A549 (cell line): ENCODE data around the gene HSPB1. TPM values are rescaled to one million over a fixed set of nuclear protein-coding genes. Genes with fewer than 3 reads are reported as not detected.
"Not testable (repeated sequence)": the region's sequence is repeated elsewhere in the genome, so short reads cannot be mapped to it uniquely, and the experiment has no call there.

Experiments used
- ATAC-seq, 2 experiments: fragments of 200-7000 bp in 1 of 2; fragments of >200 bp in 1 of 2; cut with Nextera tagmentation in 1 of 2; cut with Tn5 transposase in 1 of 2; 3 replicates each; pipeline versions ENCODE4 v1.8.0 to v1.9.1; 2018 to 2020; ENCODE audit warnings: mild to moderate bottlenecking in 1 of 2, moderate library complexity in 1 of 2
- CTCF ChIA-PET: fragments of 300-600 bp; sonication (Branson Sonifier 250); formaldehyde crosslinking; extraction: SDS; loops from one replicate; lab custom pipeline; 2021; ENCODE audit warnings: antibody characterized with exemption, inconsistent platforms; lab: Yijun Ruan, JAX
- POLR2A ChIA-PET: fragments of 350-600 bp; formaldehyde crosslinking; extraction: SDS; loops from one replicate; lab custom pipeline; 2021; ENCODE audit warnings: antibody characterized with exemption, inconsistent platforms; lab: Yijun Ruan, JAX
- DNase-seq, 2 experiments: peaks; one replicate each; pipeline versions ENCODE4 v3.0.0 to v3.0.0-alpha.2; 2011 to 2016; ENCODE audit warnings: low read depth in 1 of 2, low spot score in 1 of 2
- FAIRE-seq: peaks from 2 replicates; lab custom pipeline; 2011; peaks lifted over from hg19 to GRCh38; lab: Jason Lieb, UNC
- H3K27ac ChIP-seq, 2 experiments: fragments of >200 bp; sonication (Bioruptor Twin); formaldehyde crosslinking; 3 replicates each; pipeline ENCODE4 v1.5.1; 2016 to 2017
- H3K4me1 ChIP-seq: fragments of >200 bp; sonication (Bioruptor Twin); formaldehyde crosslinking; 3 replicates; pipeline ENCODE4 v1.6.1; 2016
- H3K4me2 ChIP-seq: fragments of >200 bp; sonication (Bioruptor Twin); formaldehyde crosslinking; 3 replicates; pipeline ENCODE4 v1.6.1; 2016
- H3K4me3 ChIP-seq: fragments of >200 bp; sonication (Bioruptor Twin); formaldehyde crosslinking; 3 replicates; pipeline ENCODE4 v1.5.1; 2016
- H3K9me3 ChIP-seq: fragments of >200 bp; sonication (Bioruptor Twin); formaldehyde crosslinking; 3 replicates; pipeline ENCODE4 v1.6.1; 2016
- BHLHE40 ChIP-seq: IDR thresholded peaks from 2 replicates; pipeline ENCODE4 v1.6.1; 2012; ENCODE audit warnings: low read depth, low read length, inconsistent platforms
- CBX2 ChIP-seq: fragments of 200-600 bp; sonication (generic); IDR thresholded peaks from 2 replicates; pipeline ENCODE4 v1.6.1; 2016; ENCODE audit warnings: low read depth, mild to moderate bottlenecking, borderline replicate concordance
- CBX8 ChIP-seq: fragments of 200-600 bp; sonication (generic); IDR thresholded peaks from 2 replicates; pipeline ENCODE4 v1.6.1; 2016
- CEBPB ChIP-seq, 2 experiments: fragments of >200 bp in 1 of 2; sonication (Bioruptor Twin) in 1 of 2; formaldehyde crosslinking in 1 of 2; IDR thresholded peaks; 2 replicates each; pipeline ENCODE4 v1.6.1; 2012 to 2016
- CHD4 ChIP-seq: fragments of 200-600 bp; sonication (generic); IDR thresholded peaks from 2 replicates; pipeline ENCODE4 v1.6.1; 2016; ENCODE audit warnings: antibody characterized with exemption, mild to moderate bottlenecking, borderline replicate concordance
- CTCF ChIP-seq: fragments of >200 bp; sonication (Bioruptor Twin); formaldehyde crosslinking; IDR thresholded peaks from 3 replicates; pipeline ENCODE4 v1.5.1; 2016
- FOSB ChIP-seq: fragments of 250-450 bp; sonication (Bioruptor Pico); IDR thresholded peaks from 2 replicates; pipeline ENCODE4 v1.5.0; 2020; ENCODE audit warnings: mild to moderate bottlenecking, moderate library complexity
- FOSL2 ChIP-seq, 2 experiments: fragments of 450-650 bp in 1 of 2; fragments of >200 bp in 1 of 2; sonication (Bioruptor Twin) in 1 of 2; formaldehyde crosslinking; IDR thresholded peaks; 2 replicates each; pipeline versions ENCODE4 v1.5.0 to v1.6.1; 2016 to 2020; ENCODE audit warnings: mild to moderate bottlenecking in 1 of 2, moderate library complexity in 1 of 2
- FOXS1 ChIP-seq: fragments of 250-450 bp; sonication (Bioruptor Pico); IDR thresholded peaks from 2 replicates; pipeline ENCODE4 v1.5.0; 2020; ENCODE audit warnings: mild to moderate bottlenecking, moderate library complexity
- HDAC2 ChIP-seq: fragments of 200-600 bp; sonication (generic); IDR thresholded peaks from 2 replicates; pipeline ENCODE4 v1.6.1; 2016
- HOXB13 ChIP-seq: fragments of 250-450 bp; sonication (Bioruptor Pico); IDR thresholded peaks from 2 replicates; pipeline ENCODE4 v1.5.0; 2020; ENCODE audit warnings: low read depth, mild to moderate bottlenecking, moderate library complexity
- JUN ChIP-seq, 2 experiments: fragments of >200 bp; sonication (Bioruptor Twin); formaldehyde crosslinking; IDR thresholded peaks; 2 replicates in 1 of 2; 3 replicates in 1 of 2; pipeline ENCODE4 v1.6.1; 2016 to 2017
- JUNB ChIP-seq: fragments of >200 bp; sonication (Bioruptor Twin); formaldehyde crosslinking; IDR thresholded peaks from 2 replicates; pipeline ENCODE4 v1.6.1; 2016
- KDM5A ChIP-seq: fragments of 200-600 bp; sonication (generic); IDR thresholded peaks from 2 replicates; pipeline ENCODE4 v1.6.1; 2016; ENCODE audit warnings: antibody characterized with exemption, mild to moderate bottlenecking
- MAZ ChIP-seq: fragments of 150-350 bp; IDR thresholded peaks from 2 replicates; pipeline ENCODE4 v1.6.1; 2014; ENCODE audit warnings: antibody characterized with exemption, low read depth, low read length, borderline replicate concordance
- MYC ChIP-seq: IDR thresholded peaks from 2 replicates; pipeline ENCODE4 v1.6.1; 2012; ENCODE audit warnings: mild to moderate bottlenecking, inconsistent platforms, low read length, improper control_type of control experiment, borderline replicate concordance
- NFE2L2 ChIP-seq: fragments of 150-350 bp; conservative IDR thresholded peaks from 2 replicates; pipeline ENCODE4 v1.6.1; 2014; ENCODE audit warnings: low read length
- NPAS2 ChIP-seq: fragments of 250-450 bp; sonication (Bioruptor Pico); IDR thresholded peaks from 2 replicates; pipeline ENCODE4 v1.8.0; 2022; ENCODE audit warnings: mild to moderate bottlenecking, moderate library complexity, borderline replicate concordance
- POLR2A ChIP-seq: IDR thresholded peaks from 2 replicates; pipeline ENCODE4 v1.6.1; 2012; ENCODE audit warnings: mild to moderate bottlenecking, low read length
- RARB ChIP-seq: fragments of 250-450 bp; sonication (Bioruptor Pico); IDR thresholded peaks from 2 replicates; pipeline ENCODE4 v1.8.0; 2021; ENCODE audit warnings: mild to moderate bottlenecking, moderate library complexity
- RCOR1 ChIP-seq: fragments of 150-350 bp; IDR thresholded peaks from 2 replicates; pipeline ENCODE4 v1.6.1; 2014; ENCODE audit warnings: antibody characterized with exemption, low read length, low read depth
- RFX5 ChIP-seq: fragments of 450-650 bp; IDR thresholded peaks from 2 replicates; pipeline ENCODE4 v1.7.1; 2014; ENCODE audit warnings: antibody characterized with exemption, mild to moderate bottlenecking, moderate library complexity
- SREBF2 ChIP-seq: fragments of 450-650 bp; IDR thresholded peaks from 2 replicates; pipeline ENCODE4 v1.6.1; 2014; ENCODE audit warnings: mild to moderate bottlenecking, moderate library complexity
- TP53 ChIP-seq: fragments of 250-450 bp; sonication (Bioruptor Pico); IDR thresholded peaks from 2 replicates; pipeline ENCODE4 v1.5.0; 2021; ENCODE audit warnings: mild to moderate bottlenecking, moderate library complexity
- ZC3H11A ChIP-seq: fragments of 450-650 bp; IDR thresholded peaks from 2 replicates; pipeline ENCODE4 v1.6.1; 2014; ENCODE audit warnings: antibody characterized with exemption, mild to moderate bottlenecking
- ZFP36 ChIP-seq: fragments of 450-650 bp; IDR thresholded peaks from 2 replicates; pipeline ENCODE4 v1.6.1; 2014; ENCODE audit warnings: borderline replicate concordance; ENCODE audit not compliant: partially characterized antibody
- ZNF302 ChIP-seq: fragments of 250-450 bp; sonication (Bioruptor Pico); IDR thresholded peaks from 2 replicates; pipeline ENCODE4 v1.9.0; 2021; ENCODE audit warnings: inconsistent platforms, mild to moderate bottlenecking, moderate library complexity
- WGBS: methylation state at CpG from one replicate; pipeline ENCODE4 v1.1.6; 2017; ENCODE audit errors: missing lambda C conversion rate; 5-methylcytosine and 5-hydroxymethylcytosine counted together
- polyA plus RNA-seq, 4 experiments: library from polyadenylated mRNA; depleted of rRNA in 3 of 4; stranded (reverse); fragments of >200 nt; fragmentation: RNase III in 1 of 4; extraction: RNeasy Plus Mini Kit Qiagen cat#74134 plus additional on column Dnase treatment in 1 of 4; gene quantifications; 2 replicates in 3 of 4; 3 replicates in 1 of 4; pipeline ENCODE4 v1.2.3, GENCODE V29; 2011 to 2017
- TF ChIP-seq, protein P1 (sequence below): fragments of 250-450 bp; sonication (Bioruptor Pico); IDR thresholded peaks from 2 replicates; pipeline ENCODE4 v1.5.0; 2020; ENCODE audit warnings: low read depth, mild to moderate bottlenecking, moderate library complexity
- TF ChIP-seq, protein P2 (sequence below): IDR thresholded peaks from 2 replicates; pipeline ENCODE4 v1.6.1; 2012; ENCODE audit warnings: low read depth, borderline replicate concordance
- TF ChIP-seq, protein P3 (sequence below): fragments of 250-450 bp; sonication (Bioruptor Pico); IDR thresholded peaks from 2 replicates; pipeline ENCODE4 v1.5.0; 2021; ENCODE audit warnings: mild to moderate bottlenecking, moderate library complexity, borderline replicate concordance

Gene HSPB1
- polyA plus RNA-seq, 2 of the 4 experiments (the other 2 are of a cell fraction) = 209 to 620 TPM

- ChIA-PET CTCF (interaction anchor here (0.6 to 32.9 kb wide), 28 partner anchors 9 to 405 kb away, joined by 3 to 764 read pairs (median 4); partner anchors contain the start of genes HSPB1, MDH2, STYXL1 and YWHAG), POLR2A (interaction anchor here (0.7 to 2.9 kb wide), 6 partner anchors 9 to 27 kb away, joined by 3 to 20 read pairs (median 9); partner anchors contain the start of gene HSPB1)
- H3K9me3 ChIP-seq, FAIRE-seq, H3K4me3 ChIP-seq, DNase-seq: not testable (repeated sequence)
- WGBS = 84% methylated on average over 6 of the region's 6 CpGs
- Histone ChIP-seq H3K27ac (peak overlapping the region; percentile 92 to 97), H3K4me1 (peaks cover 48% of the 10 kb centered on the region), H3K4me2 (peak overlapping the region; percentile 76)
- peak in 1 of 2 experiments; percentile 1; a peak in 3 of 6 replicates for ATAC-seq
Measured at GRCh38 chr7:76290847-76291350, 11.6 kb upstream of the HSPB1 start.

GRCh38 chr7:76291351-76292212 lies 10.9 kb upstream of the HSPB1 start:
- ChIA-PET POLR2A (interaction anchor here (0.7 to 2.9 kb wide), 10 partner anchors 8 to 221 kb away, joined by 3 to 20 read pairs (median 6); partner anchors contain the start of gene HSPB1), CTCF (interaction anchor here (0.6 to 32.9 kb wide), 32 partner anchors 9 to 406 kb away, joined by 3 to 764 read pairs (median 4); partner anchors contain the start of genes HSPB1, MDH2, STYXL1 and YWHAG)
- Histone ChIP-seq H3K9me3 (no peaks in the 10 kb centered on the region), H3K4me2 (peak overlapping the region; percentile 76), H3K4me3 (peak overlapping the region; percentile 37), H3K27ac (peak overlapping the region; percentile 92 to 97), H3K4me1 (peaks cover 49% of the 10 kb centered on the region)
- 5% methylated on average over 29 of the region's 30 CpGs for WGBS
- FAIRE-seq = peak; percentile 54
- peak; percentile 78 to 84 for ATAC-seq
- DNase-seq = peak; percentile 91 to 96
- TF ChIP-seq KDM5A (no peak), ZC3H11A (no peak), FOSB (CRISPR knock-in tag) (no peak), MYC (no peak; the same call in 1 of the 2 replicates), ZNF302 (peak; percentile 37; the same call in 1 of the 2 replicates), RARB (CRISPR knock-in tag) (0 out of 2 replicates have a peak, but pooled peaks have one; percentile 48), BHLHE40 (peak; percentile 47; the same call in 1 of the 2 replicates), CBX8 (no peak), POLR2A (peak; percentile 48), CBX2 (no peak), FOXS1 (CRISPR knock-in tag) (no peak), MAZ (peak; percentile 20; the same call in 1 of the 2 replicates), TP53 (CRISPR knock-in tag) (0 out of 2 replicates have a peak, but pooled peaks have one; percentile 20), JUNB (0 out of 2 replicates have a peak, but pooled peaks have one; percentile 35), RFX5 (no peak), RCOR1 (no peak), HDAC2 (no peak), CTCF (peak; percentile 96), NFE2L2 (no peak), ZFP36 (peak; percentile 64), CEBPB (IDR thresholded peaks at IDR 0.05) (peak in 1 of 2 experiments; percentile 73; a peak in 2 of 4 replicates), JUN (IDR thresholded peaks at IDR 0.05) (peak; percentile 65 to 83; a peak in 3 of 5 replicates), HOXB13 (CRISPR knock-in tag) (no peak), CHD4 (no peak), SREBF2 (no peak), NPAS2 (CRISPR knock-in tag) (no peak), FOSL2 (IDR thresholded peaks at IDR 0.05) (peak; percentile 86), FOSL2 (CRISPR knock-in tag; IDR thresholded peaks at IDR 0.05) (peak; percentile 99)
- TF ChIP-seq, protein P1, sequence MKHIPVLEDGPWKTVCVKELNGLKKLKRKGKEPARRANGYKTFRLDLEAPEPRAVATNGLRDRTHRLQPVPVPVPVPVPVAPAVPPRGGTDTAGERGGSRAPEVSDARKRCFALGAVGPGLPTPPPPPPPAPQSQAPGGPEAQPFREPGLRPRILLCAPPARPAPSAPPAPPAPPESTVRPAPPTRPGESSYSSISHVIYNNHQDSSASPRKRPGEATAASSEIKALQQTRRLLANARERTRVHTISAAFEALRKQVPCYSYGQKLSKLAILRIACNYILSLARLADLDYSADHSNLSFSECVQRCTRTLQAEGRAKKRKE (CRISPR knock-in tag) = no peak
- TF ChIP-seq, protein P2, sequence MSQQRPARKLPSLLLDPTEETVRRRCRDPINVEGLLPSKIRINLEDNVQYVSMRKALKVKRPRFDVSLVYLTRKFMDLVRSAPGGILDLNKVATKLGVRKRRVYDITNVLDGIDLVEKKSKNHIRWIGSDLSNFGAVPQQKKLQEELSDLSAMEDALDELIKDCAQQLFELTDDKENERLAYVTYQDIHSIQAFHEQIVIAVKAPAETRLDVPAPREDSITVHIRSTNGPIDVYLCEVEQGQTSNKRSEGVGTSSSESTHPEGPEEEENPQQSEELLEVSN = peak; percentile 51; the same call in 1 of the 2 replicates
- TF ChIP-seq, protein P3, sequence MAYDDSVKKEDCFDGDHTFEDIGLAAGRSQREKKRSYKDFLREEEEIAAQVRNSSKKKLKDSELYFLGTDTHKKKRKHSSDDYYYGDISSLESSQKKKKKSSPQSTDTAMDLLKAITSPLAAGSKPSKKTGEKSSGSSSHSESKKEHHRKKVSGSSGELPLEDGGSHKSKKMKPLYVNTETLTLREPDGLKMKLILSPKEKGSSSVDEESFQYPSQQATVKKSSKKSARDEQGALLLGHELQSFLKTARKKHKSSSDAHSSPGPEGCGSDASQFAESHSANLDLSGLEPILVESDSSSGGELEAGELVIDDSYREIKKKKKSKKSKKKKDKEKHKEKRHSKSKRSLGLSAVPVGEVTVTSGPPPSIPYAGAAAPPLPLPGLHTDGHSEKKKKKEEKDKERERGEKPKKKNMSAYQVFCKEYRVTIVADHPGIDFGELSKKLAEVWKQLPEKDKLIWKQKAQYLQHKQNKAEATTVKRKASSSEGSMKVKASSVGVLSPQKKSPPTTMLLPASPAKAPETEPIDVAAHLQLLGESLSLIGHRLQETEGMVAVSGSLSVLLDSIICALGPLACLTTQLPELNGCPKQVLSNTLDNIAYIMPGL = no peak
